ENCODE data around the gene MARK1.

GRCh38 chr1:220673921-220674320 is 146.0 kb downstream of the MARK1 start:
- TF ChIP-seq, protein P1, sequence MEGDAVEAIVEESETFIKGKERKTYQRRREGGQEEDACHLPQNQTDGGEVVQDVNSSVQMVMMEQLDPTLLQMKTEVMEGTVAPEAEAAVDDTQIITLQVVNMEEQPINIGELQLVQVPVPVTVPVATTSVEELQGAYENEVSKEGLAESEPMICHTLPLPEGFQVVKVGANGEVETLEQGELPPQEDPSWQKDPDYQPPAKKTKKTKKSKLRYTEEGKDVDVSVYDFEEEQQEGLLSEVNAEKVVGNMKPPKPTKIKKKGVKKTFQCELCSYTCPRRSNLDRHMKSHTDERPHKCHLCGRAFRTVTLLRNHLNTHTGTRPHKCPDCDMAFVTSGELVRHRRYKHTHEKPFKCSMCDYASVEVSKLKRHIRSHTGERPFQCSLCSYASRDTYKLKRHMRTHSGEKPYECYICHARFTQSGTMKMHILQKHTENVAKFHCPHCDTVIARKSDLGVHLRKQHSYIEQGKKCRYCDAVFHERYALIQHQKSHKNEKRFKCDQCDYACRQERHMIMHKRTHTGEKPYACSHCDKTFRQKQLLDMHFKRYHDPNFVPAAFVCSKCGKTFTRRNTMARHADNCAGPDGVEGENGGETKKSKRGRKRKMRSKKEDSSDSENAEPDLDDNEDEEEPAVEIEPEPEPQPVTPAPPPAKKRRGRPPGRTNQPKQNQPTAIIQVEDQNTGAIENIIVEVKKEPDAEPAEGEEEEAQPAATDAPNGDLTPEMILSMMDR (IDR thresholded peaks at IDR 0.05) = no peak
- no peak for TF ChIP-seq POLR2A (IDR thresholded peaks at IDR 0.05)

Measured in prostate gland (tissue), 2 donors.